ENCODE results near the gene GNG8.

DNA sequence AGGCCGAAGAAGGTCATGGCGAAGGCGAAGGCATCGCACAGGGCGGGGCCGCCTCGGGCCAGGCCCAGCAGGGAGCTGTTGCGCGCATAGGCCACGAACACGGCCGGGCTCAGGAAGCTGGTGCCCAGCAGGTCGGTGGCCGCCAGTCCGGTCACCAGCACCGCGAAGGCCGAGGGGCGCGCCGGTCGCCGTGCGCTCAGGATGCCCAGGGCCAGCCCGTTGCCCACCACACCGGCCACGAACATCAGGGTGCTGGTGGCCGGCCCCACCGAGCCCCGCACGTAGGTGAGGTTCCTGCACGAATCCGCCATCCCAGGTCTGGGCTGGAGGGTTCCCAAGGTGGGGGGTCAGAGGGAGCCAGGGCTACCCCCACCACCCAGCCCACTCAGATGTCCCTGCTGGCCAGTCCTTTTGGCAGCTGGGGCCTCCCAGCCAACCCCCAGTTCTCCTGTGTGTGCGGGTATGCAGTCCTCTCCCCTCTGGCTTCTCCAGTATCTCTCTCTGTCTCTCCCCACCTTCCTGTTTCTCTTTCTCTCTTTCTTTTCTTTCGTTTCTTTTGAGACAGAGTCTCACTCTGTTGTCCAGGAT lies 12.0 kb downstream of the GNG8 start:
- TF ChIP-seq, protein P1, sequence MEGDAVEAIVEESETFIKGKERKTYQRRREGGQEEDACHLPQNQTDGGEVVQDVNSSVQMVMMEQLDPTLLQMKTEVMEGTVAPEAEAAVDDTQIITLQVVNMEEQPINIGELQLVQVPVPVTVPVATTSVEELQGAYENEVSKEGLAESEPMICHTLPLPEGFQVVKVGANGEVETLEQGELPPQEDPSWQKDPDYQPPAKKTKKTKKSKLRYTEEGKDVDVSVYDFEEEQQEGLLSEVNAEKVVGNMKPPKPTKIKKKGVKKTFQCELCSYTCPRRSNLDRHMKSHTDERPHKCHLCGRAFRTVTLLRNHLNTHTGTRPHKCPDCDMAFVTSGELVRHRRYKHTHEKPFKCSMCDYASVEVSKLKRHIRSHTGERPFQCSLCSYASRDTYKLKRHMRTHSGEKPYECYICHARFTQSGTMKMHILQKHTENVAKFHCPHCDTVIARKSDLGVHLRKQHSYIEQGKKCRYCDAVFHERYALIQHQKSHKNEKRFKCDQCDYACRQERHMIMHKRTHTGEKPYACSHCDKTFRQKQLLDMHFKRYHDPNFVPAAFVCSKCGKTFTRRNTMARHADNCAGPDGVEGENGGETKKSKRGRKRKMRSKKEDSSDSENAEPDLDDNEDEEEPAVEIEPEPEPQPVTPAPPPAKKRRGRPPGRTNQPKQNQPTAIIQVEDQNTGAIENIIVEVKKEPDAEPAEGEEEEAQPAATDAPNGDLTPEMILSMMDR (IDR thresholded peaks at IDR 0.05) = no peak
- TF ChIP-seq POLR2AphosphoS5 (IDR thresholded peaks at IDR 0.05; ENCODE audit: low read depth, low read length) = no peak
- no peak for TF ChIP-seq SIN3A (IDR thresholded peaks at IDR 0.05; ENCODE audit: borderline replicate concordance, insufficient read depth, low read depth, low read length)
